ENCODE results near the gene MSH5. TPM values are rescaled to one million over a fixed set of nuclear protein-coding genes. Genes with fewer than 3 reads are reported as not detected.
"Not testable (repeated sequence)": the region's sequence is repeated elsewhere in the genome, so short reads cannot be mapped to it uniquely, and the experiment has no call there.

Gene MSH5
- total and polyA plus RNA-seq, 2 donors (not counting 1 experiment from before 2014, with no cell fraction given), result 4.3 to 6.0 TPM

- no peak overlapping the region for H3K4me3 ChIP-seq (replicated peaks in 1 of 4; ENCODE audit: control extremely low read depth in 1 of 4, insufficient read depth in 1 of 4, low read depth in 3 of 4, low read length in 4 of 4)
- DNase-seq (ENCODE audit: low read depth in 2 of 2), result no peak
- H4K20me1 ChIP-seq (ENCODE audit: control insufficient read depth, extremely low read depth, insufficient read depth, low read length), result no peaks in the 10 kb centered on the region
- no peaks in the 10 kb centered on the region for H3K9me3 ChIP-seq (ENCODE audit: control insufficient read depth, insufficient read depth, low read depth, low read length)
- no peak overlapping the region for H2AFZ ChIP-seq (ENCODE audit: low read length)
- TF ChIP-seq CTCF (conservative IDR thresholded peaks at IDR 0.05 in 1 of 2, IDR thresholded peaks at IDR 0.05 in 1 of 2; ENCODE audit: low read depth in 1 of 2, low read length in 2 of 2), result no peak
- TF ChIP-seq EZH2 (IDR thresholded peaks at IDR 0.05; ENCODE audit: low read length, missing control alignments), result no peak
- H3K79me2 ChIP-seq (ENCODE audit: control insufficient read depth, insufficient read depth, low read length), result peaks cover 20% of the 10 kb centered on the region
- H3K27ac ChIP-seq (ENCODE audit: insufficient read depth, low read length), result no peak overlapping the region
- no peaks in the 10 kb centered on the region for H3K4me1 ChIP-seq (ENCODE audit: control insufficient read depth, extremely low read depth, insufficient read depth, low read length)
- no peak overlapping the region for H3K4me2 ChIP-seq (ENCODE audit: extremely low read depth, insufficient read depth, low read length)
- no peak overlapping the region for H3K9ac ChIP-seq (ENCODE audit: insufficient read depth, low read length)
- H3K36me3 ChIP-seq (ENCODE audit: control insufficient read depth, insufficient read depth, low read length), result peaks cover under 1% of the 10 kb centered on the region
- H3K27me3 ChIP-seq (ENCODE audit: control insufficient read depth, insufficient read depth, low read length), result no peaks in the 10 kb centered on the region
These were observed 57.2 kb downstream of the MSH5 start for GRCh38 chr6:31796993-31797385.

- no peaks in the 10 kb centered on the region for H3K27me3 ChIP-seq (ENCODE audit: control insufficient read depth, insufficient read depth, low read length)
- TF ChIP-seq EZH2 (IDR thresholded peaks at IDR 0.05; ENCODE audit: low read length, missing control alignments) (no peak), CTCF (conservative IDR thresholded peaks at IDR 0.05 in 1 of 2, IDR thresholded peaks at IDR 0.05 in 1 of 2; ENCODE audit: low read depth in 1 of 2, low read length in 2 of 2) (no peak)
These were observed 57.8 kb downstream of the MSH5 start for GRCh38 chr6:31797588-31797987.

GRCh38 chr6:31799781-31800180 is 60.0 kb downstream of the MSH5 start:
- Histone ChIP-seq H2AFZ (ENCODE audit: low read length) (no peak overlapping the region), H3K36me3 (ENCODE audit: control insufficient read depth, insufficient read depth, low read length) (no peaks in the 10 kb centered on the region), H3K4me1 (ENCODE audit: control insufficient read depth, extremely low read depth, insufficient read depth, low read length) (no peaks in the 10 kb centered on the region), H3K79me2 (ENCODE audit: control insufficient read depth, insufficient read depth, low read length) (peaks cover 6% of the 10 kb centered on the region), H3K27ac (ENCODE audit: insufficient read depth, low read length) (no peak overlapping the region), H3K4me3 (replicated peaks in 1 of 4; ENCODE audit: control extremely low read depth in 1 of 4, insufficient read depth in 1 of 4, low read depth in 3 of 4, low read length in 4 of 4) (no peak overlapping the region), H3K9ac (ENCODE audit: insufficient read depth, low read length) (no peak overlapping the region), H4K20me1 (ENCODE audit: control insufficient read depth, extremely low read depth, insufficient read depth, low read length) (no peaks in the 10 kb centered on the region), H3K4me2 (ENCODE audit: extremely low read depth, insufficient read depth, low read length) (no peak overlapping the region), H3K9me3 (ENCODE audit: control insufficient read depth, insufficient read depth, low read depth, low read length) (no peaks in the 10 kb centered on the region), H3K27me3 (ENCODE audit: control insufficient read depth, insufficient read depth, low read length) (no peaks in the 10 kb centered on the region)
- DNase-seq (ENCODE audit: low read depth in 2 of 2), result peak in 1 of 2 donors; percentile 45
- TF ChIP-seq EZH2 (IDR thresholded peaks at IDR 0.05; ENCODE audit: low read length, missing control alignments) (no peak), CTCF (conservative IDR thresholded peaks at IDR 0.05 in 1 of 2, IDR thresholded peaks at IDR 0.05 in 1 of 2; ENCODE audit: low read depth in 1 of 2, low read length in 2 of 2) (no peak)

More at GRCh38 chr6:31797588-31797987, 57.8 kb downstream of the MSH5 start:
- Histone ChIP-seq H3K27ac (ENCODE audit: insufficient read depth, low read length) (no peak overlapping the region), H2AFZ (ENCODE audit: low read length) (no peak overlapping the region), H3K9ac (ENCODE audit: insufficient read depth, low read length) (no peak overlapping the region), H3K9me3 (ENCODE audit: control insufficient read depth, insufficient read depth, low read depth, low read length) (no peaks in the 10 kb centered on the region), H3K4me1 (ENCODE audit: control insufficient read depth, extremely low read depth, insufficient read depth, low read length) (no peaks in the 10 kb centered on the region), H3K79me2 (ENCODE audit: control insufficient read depth, insufficient read depth, low read length) (peaks cover 20% of the 10 kb centered on the region), H3K4me2 (ENCODE audit: extremely low read depth, insufficient read depth, low read length) (no peak overlapping the region), H4K20me1 (ENCODE audit: control insufficient read depth, extremely low read depth, insufficient read depth, low read length) (no peaks in the 10 kb centered on the region), H3K36me3 (ENCODE audit: control insufficient read depth, insufficient read depth, low read length) (no peaks in the 10 kb centered on the region), H3K4me3 (replicated peaks in 1 of 4; ENCODE audit: control extremely low read depth in 1 of 4, insufficient read depth in 1 of 4, low read depth in 3 of 4, low read length in 4 of 4) (no peak overlapping the region)
- DNase-seq (ENCODE audit: low read depth in 2 of 2), result no peak

- H3K27me3 ChIP-seq (ENCODE audit: control insufficient read depth, insufficient read depth, low read length); H3K4me3 ChIP-seq (replicated peaks in 1 of 4; ENCODE audit: control extremely low read depth in 1 of 4, insufficient read depth in 1 of 4, low read depth in 3 of 4, low read length in 4 of 4); H4K20me1 ChIP-seq (ENCODE audit: control insufficient read depth, extremely low read depth, insufficient read depth, low read length); H3K27ac ChIP-seq (ENCODE audit: insufficient read depth, low read length); DNase-seq (ENCODE audit: low read depth in 2 of 2); H3K4me1 ChIP-seq (ENCODE audit: control insufficient read depth, extremely low read depth, insufficient read depth, low read length); H3K36me3 ChIP-seq (ENCODE audit: control insufficient read depth, insufficient read depth, low read length); H3K9me3 ChIP-seq (ENCODE audit: control insufficient read depth, insufficient read depth, low read depth, low read length); H3K4me2 ChIP-seq (ENCODE audit: extremely low read depth, insufficient read depth, low read length); H3K79me2 ChIP-seq (ENCODE audit: control insufficient read depth, insufficient read depth, low read length); H2AFZ ChIP-seq (ENCODE audit: low read length); H3K9ac ChIP-seq (ENCODE audit: insufficient read depth, low read length): not testable (repeated sequence)
These were observed 61.5 kb downstream of the MSH5 start for GRCh38 chr6:31801031-31801927.

Measured in fibroblast of lung (primary cell).